Spleen (tissue), 13 donors: Measurements from ENCODE around the gene ALCAM. TPM values are rescaled to one million over a fixed set of nuclear protein-coding genes. Genes with fewer than 3 reads are reported as not detected.

Experiments used
- DNase-seq: peaks from one replicate; pipeline ENCODE4 v3.0.0-alpha.2; 2020
- H3K27ac ChIP-seq, 8 donors: fragments of 200-600 bp; sonication (generic) in 7 of 8; 1 replicate in 4 of 8; 2 replicates in 4 of 8; pipeline versions ENCODE4 v1.5.0 to v1.8.0; 2016 to 2021; ENCODE audit warnings: inconsistent platforms in 4 of 8, mild to moderate bottlenecking in 4 of 8, moderate library complexity in 1 of 8
- H3K27me3 ChIP-seq, 7 donors: fragments of 200-600 bp; sonication (generic) in 6 of 7; replicated peaks in 1 of 7; 1 replicate in 4 of 7; 2 replicates in 3 of 7; pipeline versions ENCODE4 v1.5.0 to v1.8.0; 2016 to 2021; ENCODE audit warnings: inconsistent platforms in 3 of 7, mild to moderate bottlenecking in 1 of 7
- H3K36me3 ChIP-seq, 6 donors: fragments of 200-600 bp; sonication (generic) in 5 of 6; 1 replicate in 4 of 6; 2 replicates in 2 of 6; pipeline versions ENCODE4 v1.5.0 to v1.8.0; 2016 to 2021; ENCODE audit warnings: inconsistent platforms in 2 of 6
- H3K4me1 ChIP-seq, 6 donors: fragments of 200-600 bp; sonication (generic) in 5 of 6; 1 replicate in 3 of 6; 2 replicates in 3 of 6; pipeline versions ENCODE4 v1.5.0 to v1.8.0; 2016 to 2021; ENCODE audit warnings: inconsistent platforms in 3 of 6
- H3K4me3 ChIP-seq, 8 donors: fragments of 200-600 bp; sonication (generic) in 7 of 8; 1 replicate in 4 of 8; 2 replicates in 4 of 8; pipeline versions ENCODE4 v1.5.0 to v1.8.0; 2016 to 2021; ENCODE audit warnings: inconsistent platforms in 4 of 8, mild to moderate bottlenecking in 4 of 8, moderate library complexity in 2 of 8
- H3K9me3 ChIP-seq, 8 donors: fragments of 200-600 bp; sonication (generic) in 7 of 8; 1 replicate in 4 of 8; 2 replicates in 4 of 8; pipeline versions ENCODE4 v1.5.0 to v1.8.0; 2016 to 2021; ENCODE audit warnings: inconsistent platforms in 4 of 8
- CTCF ChIP-seq, 11 experiments: fragments of 200-600 bp in 7 of 11; fragments of 450-650 bp in 4 of 11; sonication (generic) in 4 of 11; IDR thresholded peaks in 8 of 11; conservative IDR thresholded peaks in 3 of 11; 1 replicate in 7 of 11; 2 replicates in 4 of 11; pipeline versions ENCODE4 v1.4.0 to v1.8.0; 2016 to 2021; ENCODE audit warnings: antibody characterized with exemption in 11 of 11, inconsistent platforms in 4 of 11, mild to moderate bottlenecking in 1 of 11
- POLR2A ChIP-seq, 3 donors: fragments of 450-650 bp; IDR thresholded peaks; one replicate each; pipeline ENCODE4 v1.5.1; 2017; ENCODE audit warnings: antibody characterized with exemption in 3 of 3, mild to moderate bottlenecking in 1 of 3
- POLR2AphosphoS5 ChIP-seq, 3 donors: sonication (generic); formaldehyde crosslinking; IDR thresholded peaks; one replicate each; pipeline ENCODE4 v1.5.1; 2017; ENCODE audit warnings: antibody characterized with exemption in 3 of 3
- WGBS, 5 donors: extraction: QIAGEN DNeasy Blood & Tissue Kit in 3 of 5; methylation state at CpG; one replicate each; pipeline versions ENCODE4 v1.1.5 to v1.1.7; 2013 to 2018; 5-methylcytosine and 5-hydroxymethylcytosine counted together
- intact Hi-C: fragments of 100-400 bp; cut with DNase I; formaldehyde crosslinking; loops from one replicate; pipeline ENCODE4 v1.15.0; 2023; ENCODE audit warnings: low total_unique reads
- long read RNA-seq, 2 donors: transcript quantifications; one replicate each; lab custom pipeline, GENCODE V29; 2026
- polyA plus RNA-seq, 3 donors: library from polyadenylated mRNA; stranded (reverse); fragments of 200-250 nt; gene quantifications; one replicate each; pipeline ENCODE4 v1.2.1, GENCODE V29; 2013
- total RNA-seq, 7 donors: library from RNA; depleted of rRNA in 3 of 7; stranded (reverse); fragments of >200 nt in 3 of 7; fragmentation: NEBNext Ultra II Directional in 4 of 7; extraction: Animal tissue kit (Norgen Biotek cat#: 25700) in 4 of 7; gene quantifications; one replicate each; pipeline versions ENCODE4 v1.1.0 to v1.2.1, GENCODE V29; 2016 to 2021
- donor health status: healthy with polysubstance abuse.
- donor health status: DM: no; HTN: no; CAD: no; lungs with moderate emphysema.
- donor health status: DM: no; HTN: no; CAD: no.
- donor health status: Bipolar disorder and iron deficiency.
- donor health status: healthy.
- donor health status: DM: no; HTN: no; CAD: no.
- donor health status: DM: yes; HTN: yes; CAD: no.

ALCAM gene
- total RNA-seq (10 to 100 TPM in 6 of 7 donors, 1 to 10 TPM in 1; 8.4 to 18.5 (median 15.1) TPM), polyA plus RNA-seq (10 to 100 TPM in 1 of 3 donors, 1 to 10 TPM in 2; 6.3 to 11.9 (median 7.0) TPM)
- long read RNA-seq, donor 1, full-length matches to known transcripts: 1 of 1 reads
- long read RNA-seq, donor 1, partial matches to known transcripts: 0 of 1 reads
- long read RNA-seq, donor 1, other reads (novel, unspliced or antisense): 0 of 1 reads
- long read RNA-seq, donor 2, full-length matches to known transcripts: 2 of 2 reads
- long read RNA-seq, donor 2, partial matches to known transcripts: 0 of 2 reads
- long read RNA-seq, donor 2, other reads (novel, unspliced or antisense): 0 of 2 reads

- no peak for TF ChIP-seq POLR2A (IDR thresholded peaks at IDR 0.05)
- peak in 5 of 11 experiments; percentile 24 to 55 (median 34) for TF ChIP-seq CTCF (IDR thresholded peaks at IDR 0.05 in 8 of 11, conservative IDR thresholded peaks at IDR 0.05 in 3 of 11)
- peak; percentile 64 to 85 (median 81) for TF ChIP-seq POLR2AphosphoS5 (IDR thresholded peaks at IDR 0.05)
- peak; percentile 96 for DNase-seq
- no peaks in the 10 kb centered on the region for H3K9me3 ChIP-seq
- H3K4me3 ChIP-seq: peak within 1 kb of the TSS; percentile 47 to 86 (median 62)
- peaks cover 0 to 18% (median 0%) of the 10 kb centered on the region in 7 donors for H3K27me3 ChIP-seq
- peak within 1 kb of the TSS; percentile 80 to 94 (median 90) for H3K27ac ChIP-seq
- peaks cover 15 to 55% (median 40%) of the 10 kb centered on the region in 6 donors for H3K4me1 ChIP-seq
- intact Hi-C loops: no loop called here
- H3K36me3 ChIP-seq: no peaks in the 10 kb centered on the region
- WGBS, 5 donors: 0 to 2% (median 1%) methylated on average over 41 to 48 of the region's 48 CpGs
Measured at GRCh38 chr3:105366326-105367062, at the start of gene ALCAM. Gene ALCAM, plus strand, starts transcription at chr3:105366909.

GRCh38 chr3:105317841-105318240 is 48.9 kb upstream of the ALCAM start:
- intact Hi-C loops: no loop called here
- Histone ChIP-seq H3K27ac (peak overlapping the region in 2 of 8 donors; percentile 25 to 30), H3K36me3 (no peaks in the 10 kb centered on the region), H3K4me1 (no peaks in the 10 kb centered on the region), H3K9me3 (no peaks in the 10 kb centered on the region), H3K27me3 (no peaks in the 10 kb centered on the region), H3K4me3 (no peak overlapping the region)
- no peak for TF ChIP-seq CTCF (IDR thresholded peaks at IDR 0.05 in 8 of 11, conservative IDR thresholded peaks at IDR 0.05 in 3 of 11)
- no peak for TF ChIP-seq POLR2A (IDR thresholded peaks at IDR 0.05)
- TF ChIP-seq POLR2AphosphoS5 (IDR thresholded peaks at IDR 0.05): no peak
- WGBS, 5 donors: 24 to 78% (median 35%) methylated on average over 1 of the region's 1 CpG
- DNase-seq: no peak

GRCh38 chr3:105322570-105323273 is 44.0 kb upstream of the ALCAM start:
- Histone ChIP-seq H3K4me3 (no peak overlapping the region), H3K9me3 (no peaks in the 10 kb centered on the region), H3K36me3 (no peaks in the 10 kb centered on the region), H3K27me3 (no peaks in the 10 kb centered on the region), H3K4me1 (no peaks in the 10 kb centered on the region), H3K27ac (no peak overlapping the region)
- intact Hi-C loops: no loop called here
- TF ChIP-seq POLR2A (IDR thresholded peaks at IDR 0.05) (no peak), POLR2AphosphoS5 (IDR thresholded peaks at IDR 0.05) (no peak), CTCF (IDR thresholded peaks at IDR 0.05 in 8 of 11, conservative IDR thresholded peaks at IDR 0.05 in 3 of 11) (no peak)
- no peak for DNase-seq
- WGBS, 5 donors: 65 to 86% (median 73%) methylated on average over 3 of the region's 3 CpGs
